Transverse colon (tissue), 3 donors: ENCODE results near the gene C1orf159.

Experiments
- POLR2A ChIP-seq: fragments of 450-650 bp; IDR thresholded peaks from one replicate; pipeline ENCODE4 v1.6.1; 2016; ENCODE audit warnings: antibody characterized with exemption, mild to moderate bottlenecking, moderate library complexity
- TF ChIP-seq, protein P1 (sequence below), 5 experiments: fragments of 200-600 bp in 3 of 5; fragments of 450-650 bp in 2 of 5; sonication (generic) in 3 of 5; IDR thresholded peaks; 1 replicate in 2 of 5; 2 replicates in 3 of 5; pipeline ENCODE4 v1.5.1; 2016 to 2017; ENCODE audit warnings: antibody characterized with exemption in 5 of 5, inconsistent platforms in 3 of 5, mild to moderate bottlenecking in 2 of 5, moderate library complexity in 1 of 5

DNA sequence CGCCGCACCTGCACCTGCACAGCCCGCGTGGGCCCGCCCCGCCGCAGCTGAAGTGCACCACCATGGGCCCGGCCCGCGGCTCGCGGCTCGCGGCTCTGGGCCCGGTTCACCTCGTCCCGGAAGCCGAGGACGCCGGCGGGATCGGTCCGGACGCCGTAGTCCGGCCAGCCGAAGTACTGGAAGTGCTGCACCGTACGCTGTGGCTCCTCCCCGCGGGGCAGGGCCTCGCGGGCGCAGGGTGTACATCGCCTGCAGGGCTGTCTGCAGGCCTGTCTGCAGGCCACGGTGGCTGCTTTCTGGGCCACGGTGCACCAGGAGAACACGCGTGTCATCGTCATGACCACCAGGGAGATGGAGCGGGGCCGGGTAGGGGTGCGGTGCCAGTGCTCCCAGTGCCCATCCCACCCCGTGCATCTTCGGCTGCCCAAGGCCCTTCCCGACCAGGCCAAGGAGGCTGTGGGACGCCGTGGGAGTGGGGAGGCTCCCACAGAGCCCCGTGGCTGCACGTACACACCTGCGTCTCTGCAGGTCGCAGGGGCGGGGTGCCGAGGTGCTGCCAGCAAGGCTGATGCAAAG lies 48.5 kb downstream of the C1orf159 start:
- no peak for TF ChIP-seq POLR2A
- TF ChIP-seq, protein P1, sequence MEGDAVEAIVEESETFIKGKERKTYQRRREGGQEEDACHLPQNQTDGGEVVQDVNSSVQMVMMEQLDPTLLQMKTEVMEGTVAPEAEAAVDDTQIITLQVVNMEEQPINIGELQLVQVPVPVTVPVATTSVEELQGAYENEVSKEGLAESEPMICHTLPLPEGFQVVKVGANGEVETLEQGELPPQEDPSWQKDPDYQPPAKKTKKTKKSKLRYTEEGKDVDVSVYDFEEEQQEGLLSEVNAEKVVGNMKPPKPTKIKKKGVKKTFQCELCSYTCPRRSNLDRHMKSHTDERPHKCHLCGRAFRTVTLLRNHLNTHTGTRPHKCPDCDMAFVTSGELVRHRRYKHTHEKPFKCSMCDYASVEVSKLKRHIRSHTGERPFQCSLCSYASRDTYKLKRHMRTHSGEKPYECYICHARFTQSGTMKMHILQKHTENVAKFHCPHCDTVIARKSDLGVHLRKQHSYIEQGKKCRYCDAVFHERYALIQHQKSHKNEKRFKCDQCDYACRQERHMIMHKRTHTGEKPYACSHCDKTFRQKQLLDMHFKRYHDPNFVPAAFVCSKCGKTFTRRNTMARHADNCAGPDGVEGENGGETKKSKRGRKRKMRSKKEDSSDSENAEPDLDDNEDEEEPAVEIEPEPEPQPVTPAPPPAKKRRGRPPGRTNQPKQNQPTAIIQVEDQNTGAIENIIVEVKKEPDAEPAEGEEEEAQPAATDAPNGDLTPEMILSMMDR (IDR thresholded peaks at IDR 0.05), result no peak
